Activated T-cell treated with anti-CD3 and anti-CD28 coated beads, Interleukin-2, amount 50 U/mL, for 4 hours (primary cell): ENCODE measurements around the gene UHRF1. TPM values are rescaled to one million over a fixed set of nuclear protein-coding genes. Genes with fewer than 3 reads are reported as not detected.
"Not testable (repeated sequence)": the region's sequence is repeated elsewhere in the genome, so short reads cannot be mapped to it uniquely, and the experiment has no call there.

ENCODE experiments used
- ATAC-seq, 2 donors: fragments of 200-7000 bp; cut with Tn5 transposase; one replicate each; pipeline ENCODE4 v1.10.0; 2021
- DNase-seq: peaks from one replicate; pipeline ENCODE4 v3.0.0-alpha.2; 2020
- H3K27me3 Mint-ChIP-seq: one replicate; pipeline ENCODE4 v1.8.0; 2021; ENCODE audit warnings: low read depth, mixed read lengths
- H3K36me3 Mint-ChIP-seq: one replicate; pipeline ENCODE4 v1.8.0; 2022; ENCODE audit warnings: mixed read lengths; ENCODE audit not compliant: insufficient read depth
- H3K4me1 Mint-ChIP-seq: one replicate; pipeline ENCODE4 v1.8.0; 2021; ENCODE audit warnings: low read depth, mixed read lengths
- H3K4me3 Mint-ChIP-seq: one replicate; pipeline ENCODE4 v1.8.0; 2021; ENCODE audit warnings: mild to moderate bottlenecking, moderate library complexity, mixed read lengths
- H3K9me3 Mint-ChIP-seq: one replicate; pipeline ENCODE4 v1.8.0; 2021; ENCODE audit warnings: mixed read lengths
- total RNA-seq, 3 donors: library from RNA; stranded (reverse); gene quantifications; one replicate each; pipeline ENCODE4 v1.2.1, GENCODE V29; 2021

UHRF1 gene
- total RNA-seq, 3 donors from 2014 or later: 148 to 221 (median 173) TPM

DNA sequence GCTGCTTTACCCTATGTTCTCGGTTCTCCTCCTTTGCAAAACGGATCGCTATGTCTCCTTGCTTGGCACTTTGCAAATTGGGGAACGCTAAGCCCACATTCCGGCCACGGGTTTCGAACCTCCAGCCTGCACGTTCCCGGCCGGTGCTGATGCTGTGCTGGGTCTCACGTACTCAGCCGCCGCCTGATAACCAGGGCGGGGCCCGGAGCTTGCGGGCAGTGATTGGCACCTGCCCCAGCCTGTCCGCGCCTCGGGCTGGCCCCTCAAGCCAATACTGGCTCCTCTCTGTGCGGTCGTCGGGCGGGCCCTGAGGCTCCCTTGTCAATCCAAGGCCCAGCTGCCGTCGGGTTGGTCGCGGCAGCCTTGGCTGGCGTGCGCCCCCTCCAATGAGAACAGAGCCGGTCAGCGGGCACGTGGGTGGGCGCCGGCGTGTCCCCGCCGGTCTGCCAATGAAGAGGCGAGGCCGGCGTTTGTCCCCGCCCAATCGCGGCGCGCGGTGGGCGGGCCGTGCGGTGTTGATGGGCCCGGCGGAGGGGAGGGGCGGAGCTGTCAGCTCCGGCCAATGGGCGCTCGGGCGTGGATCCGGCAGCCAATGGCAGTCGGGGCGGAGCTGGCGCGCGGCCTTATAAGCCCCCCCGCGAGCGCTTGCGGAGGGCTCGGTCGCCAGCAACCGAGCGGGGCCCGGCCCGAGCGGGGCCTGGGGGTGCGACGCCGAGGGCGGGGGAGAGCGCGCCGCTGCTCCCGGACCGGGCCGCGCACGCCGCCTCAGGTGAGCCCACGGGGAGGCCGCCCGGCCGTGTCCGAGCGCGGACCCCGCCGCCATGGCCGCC lies 59.4 kb downstream of the UHRF1 start, which contains the start of gene KDM4B:
TSS of gene KDM4B (plus strand) at position 652 of the 830 bp plus-strand sequence. CDS start 63,778 bp downstream, outside the sequence.
- DNase-seq (peak; percentile 98), ATAC-seq (peak; percentile 94 to 95)
- H3K9me3 Mint-ChIP-seq: no peaks in the 10 kb centered on the region
- H3K4me3 Mint-ChIP-seq: peak within 1 kb of the TSS; percentile 90
- no peaks in the 10 kb centered on the region for H3K36me3 Mint-ChIP-seq
- H3K4me1 Mint-ChIP-seq: peaks cover 29% of the 10 kb centered on the region
- no peaks in the 10 kb centered on the region for H3K27me3 Mint-ChIP-seq

DNA sequence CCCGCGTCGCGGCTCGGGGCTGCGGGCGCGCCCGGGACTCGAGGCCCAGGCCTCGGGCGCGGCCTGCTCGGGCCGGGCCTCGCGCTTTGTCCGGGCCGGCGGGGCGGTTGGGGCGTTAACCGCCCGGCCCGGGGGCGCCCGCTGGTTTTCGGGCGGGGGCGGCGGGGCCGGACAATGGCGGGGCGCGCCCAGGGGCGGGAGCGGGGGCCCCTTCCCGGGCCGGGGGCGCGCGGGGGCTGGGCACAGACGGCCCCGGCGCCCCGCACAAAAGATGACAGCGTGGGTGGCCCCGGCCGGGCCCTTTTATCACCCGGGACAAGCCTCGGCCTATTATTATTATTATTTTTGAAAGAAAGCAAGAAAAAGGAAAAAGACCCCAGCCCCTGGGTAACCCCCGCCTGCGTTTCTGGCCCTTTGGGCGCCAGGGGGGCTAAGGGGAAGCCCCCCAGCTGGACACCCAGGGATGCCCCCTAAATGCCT lies 60.0 kb downstream of the UHRF1 start:
- H3K36me3 Mint-ChIP-seq: no peaks in the 10 kb centered on the region
- H3K4me3 Mint-ChIP-seq: peak overlapping the region; percentile 90
- H3K9me3 Mint-ChIP-seq: no peaks in the 10 kb centered on the region
- H3K4me1 Mint-ChIP-seq: peaks cover 29% of the 10 kb centered on the region
- DNase-seq (no peak), ATAC-seq (peak in 1 of 2 donors; percentile 1)
- H3K27me3 Mint-ChIP-seq: no peaks in the 10 kb centered on the region

DNA sequence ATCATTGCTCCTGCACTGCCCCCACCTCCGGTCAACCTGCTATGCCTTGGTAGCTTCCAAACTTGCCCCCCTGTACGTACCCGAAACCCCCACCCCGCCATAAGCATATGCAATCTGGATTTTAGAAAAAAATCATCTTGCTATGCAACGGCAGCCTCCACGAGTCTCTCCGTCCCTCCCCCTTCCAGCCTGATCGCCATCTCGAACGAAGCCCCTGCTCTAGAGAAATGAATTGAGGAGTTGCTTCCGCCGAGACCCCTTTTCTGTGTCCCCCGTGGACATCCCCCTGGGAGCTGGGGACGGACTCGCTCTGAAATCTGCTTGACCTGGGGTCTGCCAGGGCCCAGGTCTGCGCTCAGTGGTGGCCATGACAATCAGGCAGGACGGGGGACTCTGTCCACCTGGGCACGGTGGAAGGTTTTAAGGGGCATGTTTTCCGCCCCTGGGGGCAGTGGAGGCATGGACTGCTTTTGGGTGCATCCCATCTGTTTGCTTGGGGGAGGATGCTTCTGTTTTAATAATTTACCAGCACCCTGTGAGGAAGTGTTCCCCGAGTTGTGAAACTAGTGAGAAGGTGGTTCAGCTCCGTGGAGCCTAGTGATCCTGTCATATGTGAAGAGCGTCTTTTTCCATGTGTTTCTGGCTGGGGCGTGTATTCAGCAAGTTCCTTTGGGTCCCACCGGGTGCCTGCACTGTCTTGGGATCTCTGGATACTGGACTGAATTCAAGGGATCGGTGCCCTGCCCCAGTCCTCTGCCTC lies 60.7 kb downstream of the UHRF1 start:
- ATAC-seq (no peak), DNase-seq (no peak)
- peaks cover 31% of the 10 kb centered on the region for H3K4me1 Mint-ChIP-seq
- no peaks in the 10 kb centered on the region for H3K9me3 Mint-ChIP-seq
- H3K36me3 Mint-ChIP-seq: no peaks in the 10 kb centered on the region
- H3K4me3 Mint-ChIP-seq: peak overlapping the region; percentile 90
- no peaks in the 10 kb centered on the region for H3K27me3 Mint-ChIP-seq

DNA sequence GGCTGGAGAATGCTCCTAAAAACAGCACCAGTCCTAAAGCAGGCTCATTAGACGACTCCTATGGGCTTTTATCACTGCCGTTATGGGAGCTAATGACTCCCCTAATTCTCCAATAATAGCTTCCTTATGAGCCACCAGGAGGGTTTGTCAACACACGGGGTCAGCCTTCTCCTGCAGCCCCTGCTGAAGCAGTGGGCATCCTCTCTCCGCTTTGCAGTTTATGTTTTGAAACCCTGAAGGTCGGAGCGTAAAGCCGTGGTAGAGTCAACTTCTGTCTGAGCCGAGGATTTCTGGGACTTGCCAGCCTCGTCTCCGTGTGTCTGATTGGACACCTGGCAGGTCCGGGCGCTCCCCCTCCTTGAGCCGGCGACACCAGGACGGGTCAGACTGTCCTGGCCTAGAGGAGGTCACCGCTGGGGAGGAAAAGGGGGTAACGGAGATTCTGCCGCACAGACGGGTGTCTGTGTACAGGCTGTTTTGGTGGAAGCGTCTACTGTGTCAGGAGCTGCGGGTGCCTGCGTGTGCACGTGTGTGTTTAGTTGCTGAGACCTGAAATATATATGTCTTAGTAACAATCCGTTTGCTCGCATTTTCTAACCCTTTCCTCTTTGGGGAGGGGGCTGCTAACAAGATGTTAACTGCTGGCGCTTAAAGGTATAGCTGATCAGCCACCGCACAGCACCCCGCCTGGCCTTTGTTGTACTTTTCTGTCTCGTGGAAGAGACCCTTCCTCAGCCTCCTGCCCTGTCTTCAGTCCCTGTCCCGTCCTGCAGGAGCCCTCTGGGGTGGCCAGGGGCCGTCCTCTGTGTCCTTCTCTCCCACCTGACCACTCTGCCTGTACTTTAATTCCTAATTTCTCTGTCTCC lies 61.5 kb downstream of the UHRF1 start:
- H3K9me3 Mint-ChIP-seq: no peaks in the 10 kb centered on the region
- ATAC-seq (no peak), DNase-seq (no peak)
- no peaks in the 10 kb centered on the region for H3K27me3 Mint-ChIP-seq
- H3K4me3 Mint-ChIP-seq: peak overlapping the region; percentile 90
- H3K4me1 Mint-ChIP-seq: peaks cover 32% of the 10 kb centered on the region
- H3K36me3 Mint-ChIP-seq: no peaks in the 10 kb centered on the region

DNA sequence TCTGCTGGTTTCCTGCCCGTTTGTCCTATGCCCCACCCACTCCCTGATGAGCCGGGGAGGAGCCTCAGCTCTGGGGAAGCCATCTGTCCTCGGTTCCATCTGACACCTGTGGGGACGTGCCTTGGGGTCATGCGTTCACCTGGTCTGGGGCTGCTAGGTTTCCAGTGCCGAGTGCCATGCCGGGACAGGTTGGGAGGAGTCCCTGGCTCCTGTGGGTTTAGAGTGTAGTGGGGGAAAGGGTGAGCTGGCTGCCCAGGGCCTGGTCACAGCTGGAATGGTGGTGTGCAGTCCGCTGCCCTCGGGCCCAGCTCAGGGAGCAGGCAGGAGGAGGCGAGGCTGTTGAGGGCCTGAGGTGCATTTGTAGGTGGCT lies 62.1 kb downstream of the UHRF1 start:
- H3K27me3 Mint-ChIP-seq: no peaks in the 10 kb centered on the region
- no peak for DNase-seq
- ATAC-seq: no peak
- no peaks in the 10 kb centered on the region for H3K9me3 Mint-ChIP-seq
- peaks cover 32% of the 10 kb centered on the region for H3K4me1 Mint-ChIP-seq
- H3K4me3 Mint-ChIP-seq: peak overlapping the region; percentile 90
- H3K36me3 Mint-ChIP-seq: no peaks in the 10 kb centered on the region

DNA sequence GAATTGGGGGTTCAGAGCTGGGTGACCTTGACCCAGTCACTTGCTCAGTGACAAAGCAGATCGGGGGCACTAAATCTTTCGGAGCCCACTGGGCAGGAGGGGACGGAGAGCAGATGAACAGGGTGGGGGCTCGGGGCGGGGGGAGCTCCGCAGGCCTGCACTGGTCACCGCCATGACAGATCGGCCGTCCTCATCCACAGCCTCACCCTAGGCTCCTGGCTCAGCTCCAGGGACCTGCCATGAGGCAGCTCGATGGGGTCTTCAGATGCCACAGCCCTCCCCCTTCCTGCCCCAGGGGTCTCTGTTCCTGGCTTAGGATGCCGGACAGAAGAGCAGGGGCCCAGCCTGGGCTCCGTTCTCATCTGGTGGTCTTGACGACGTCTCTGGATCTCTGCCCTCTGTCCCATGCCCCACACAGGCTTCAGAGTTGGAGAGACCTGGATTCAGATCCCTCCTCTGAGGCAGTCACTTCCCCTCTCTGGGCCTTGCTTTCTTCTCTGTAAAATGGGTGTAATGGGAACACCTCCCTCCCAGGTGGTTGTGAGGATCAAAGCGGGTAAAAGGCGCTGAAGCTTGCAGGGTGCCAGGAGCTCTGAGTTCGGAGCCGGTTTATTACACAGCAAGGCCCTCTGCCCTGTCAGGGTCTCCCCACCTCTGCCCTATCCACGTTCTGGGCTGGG lies 62.7 kb downstream of the UHRF1 start:
- H3K9me3 Mint-ChIP-seq: no peaks in the 10 kb centered on the region
- no peaks in the 10 kb centered on the region for H3K27me3 Mint-ChIP-seq
- peak overlapping the region; percentile 23 for H3K4me3 Mint-ChIP-seq
- ATAC-seq: no peak
- H3K36me3 Mint-ChIP-seq: peaks cover 1% of the 10 kb centered on the region
- no peak for DNase-seq
- H3K4me1 Mint-ChIP-seq: peaks cover 33% of the 10 kb centered on the region

DNA sequence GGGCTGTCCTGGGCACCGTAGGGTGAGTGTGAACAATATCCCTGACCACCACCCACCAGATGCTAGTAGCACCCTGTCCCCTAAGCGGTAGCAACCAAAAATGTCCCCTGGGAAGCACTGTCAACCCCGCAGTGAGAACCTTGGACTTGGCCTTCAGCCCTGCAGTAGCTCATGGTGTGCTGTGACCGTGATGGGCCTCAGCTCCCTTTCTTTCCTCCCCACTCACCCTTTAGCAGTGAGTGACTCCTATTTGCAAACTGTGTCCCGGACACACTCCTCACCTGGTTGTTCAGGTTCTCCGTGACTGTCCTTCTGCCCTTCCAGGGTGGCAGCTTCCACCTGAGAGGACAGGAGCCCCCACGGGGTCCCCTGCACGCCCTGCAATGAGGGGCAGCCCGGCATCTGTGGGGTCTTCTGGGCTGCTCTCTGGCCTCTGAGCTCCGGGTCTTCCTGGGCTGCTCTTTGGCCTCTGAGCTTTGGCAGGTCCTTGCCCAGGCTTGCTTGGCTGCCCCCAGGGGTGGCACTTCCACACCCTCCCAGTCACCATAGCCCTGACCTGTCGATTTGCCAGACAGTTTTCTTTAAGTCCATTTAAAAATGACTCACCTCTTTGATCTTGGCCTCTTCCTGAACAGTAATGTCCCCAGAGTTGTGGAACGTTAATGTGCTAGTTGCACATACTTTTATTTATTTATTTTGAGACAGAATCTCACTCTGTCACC lies 63.4 kb downstream of the UHRF1 start:
- peaks cover 34% of the 10 kb centered on the region for H3K4me1 Mint-ChIP-seq
- H3K4me3 Mint-ChIP-seq: no peak overlapping the region
- no peak for ATAC-seq
- peaks cover 6% of the 10 kb centered on the region for H3K36me3 Mint-ChIP-seq
- DNase-seq: no peak
- no peaks in the 10 kb centered on the region for H3K27me3 Mint-ChIP-seq
- H3K9me3 Mint-ChIP-seq: no peaks in the 10 kb centered on the region

DNA sequence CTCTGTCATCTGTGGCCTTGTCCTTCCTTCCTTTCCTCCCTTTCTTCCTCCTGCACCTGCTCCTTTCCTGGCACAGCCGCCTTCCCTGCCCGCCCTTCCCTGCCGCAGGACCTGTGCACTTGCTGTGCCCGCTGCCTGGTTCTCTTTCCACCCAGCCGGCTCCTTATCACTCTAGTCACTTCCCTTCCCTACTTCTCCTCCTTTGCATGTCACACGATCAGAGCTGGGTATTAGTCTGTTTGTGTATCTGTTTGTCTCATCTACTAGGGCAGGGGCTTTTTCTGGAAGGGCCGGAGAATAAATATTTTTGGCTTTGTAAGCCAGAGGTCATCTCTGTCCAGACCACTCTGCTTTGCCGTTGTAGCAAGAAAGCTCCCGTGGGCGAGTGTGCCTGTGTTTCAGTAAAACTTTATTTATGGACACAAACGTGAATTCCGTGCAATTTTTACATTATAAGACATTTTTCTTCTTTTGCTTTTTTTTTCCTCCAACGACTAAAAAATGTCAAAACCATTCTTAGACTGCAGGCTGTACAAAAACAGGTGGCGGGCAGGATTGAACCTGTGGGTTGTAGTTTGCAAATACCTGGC lies 65.7 kb downstream of the UHRF1 start:
- H3K4me3 Mint-ChIP-seq: no peak overlapping the region
- no peak for DNase-seq
- H3K27me3 Mint-ChIP-seq: no peaks in the 10 kb centered on the region
- peaks cover 30% of the 10 kb centered on the region for H3K4me1 Mint-ChIP-seq
- H3K9me3 Mint-ChIP-seq: no peaks in the 10 kb centered on the region
- no peak for ATAC-seq
- H3K36me3 Mint-ChIP-seq: peaks cover 8% of the 10 kb centered on the region

DNA sequence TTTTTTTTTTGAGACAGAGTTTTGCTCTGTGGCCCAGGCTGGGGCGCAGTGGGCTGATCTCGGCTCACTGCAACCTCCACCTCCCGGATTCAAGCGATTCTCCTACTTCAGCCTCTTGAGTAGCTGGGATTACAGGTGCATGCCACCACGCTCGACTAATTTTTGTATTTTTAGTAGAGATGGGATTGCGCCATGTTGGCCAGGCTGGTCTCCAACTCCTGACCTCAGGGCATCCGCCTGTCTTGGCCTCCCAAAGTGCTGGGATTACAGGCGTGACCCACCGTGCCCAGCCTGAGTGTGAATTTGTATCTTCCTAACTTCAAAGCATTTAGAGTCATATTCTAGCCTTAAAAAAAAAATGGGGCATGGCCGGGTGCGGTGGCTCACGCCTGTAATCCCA lies 66.3 kb downstream of the UHRF1 start:
- H3K27me3 Mint-ChIP-seq, H3K9me3 Mint-ChIP-seq, DNase-seq, H3K4me3 Mint-ChIP-seq, ATAC-seq, H3K36me3 Mint-ChIP-seq: not testable (repeated sequence)
- peaks cover 25% of the 10 kb centered on the region for H3K4me1 Mint-ChIP-seq

DNA sequence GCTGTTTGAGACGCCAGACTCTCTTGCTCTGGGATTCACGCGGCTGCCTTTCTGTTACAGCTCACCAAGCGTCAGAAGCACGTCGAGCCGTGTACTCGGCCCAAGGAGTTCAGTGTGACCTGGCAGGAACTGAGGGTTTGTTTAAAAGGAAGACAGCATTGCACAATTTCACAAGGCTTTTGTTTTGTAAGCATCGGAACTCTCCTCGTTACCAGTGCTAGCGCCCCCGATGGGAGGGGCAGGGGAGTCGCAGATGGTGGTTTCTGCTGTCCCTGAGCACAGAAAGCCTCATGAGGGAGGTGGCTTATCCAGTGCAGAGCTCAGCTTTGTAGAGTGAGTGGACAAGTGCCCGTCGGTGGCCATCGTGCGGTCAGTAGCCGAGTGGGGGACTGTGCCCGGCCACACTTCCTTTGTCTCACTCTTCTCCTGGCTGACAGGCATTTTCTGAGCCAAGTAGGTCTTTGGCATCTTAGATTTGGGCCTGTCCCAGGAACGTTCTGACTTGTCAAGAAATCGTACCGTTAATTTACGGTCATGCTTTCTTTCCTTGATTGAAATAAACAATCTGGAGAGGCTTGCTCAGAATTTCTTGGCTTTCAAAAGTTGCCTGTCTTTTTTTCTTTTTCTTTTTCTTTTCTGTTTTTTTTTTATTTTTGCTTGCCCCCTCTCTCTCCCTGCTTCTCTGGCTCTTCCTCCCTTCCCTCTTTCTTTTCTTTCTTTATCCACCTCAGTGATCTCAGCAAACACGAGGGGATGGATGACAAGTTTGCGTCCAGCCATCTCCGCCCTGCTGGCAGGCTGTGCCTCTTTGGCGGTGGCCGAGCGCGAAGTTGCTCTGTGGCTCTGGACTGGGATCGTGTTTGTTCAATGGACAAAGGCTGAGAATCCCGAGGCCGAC lies 67.3 kb downstream of the UHRF1 start:
- DNase-seq (no peak), ATAC-seq (no peak)
- peaks cover 15% of the 10 kb centered on the region for H3K4me1 Mint-ChIP-seq
- peaks cover 8% of the 10 kb centered on the region for H3K36me3 Mint-ChIP-seq
- H3K27me3 Mint-ChIP-seq: no peaks in the 10 kb centered on the region
- no peak overlapping the region for H3K4me3 Mint-ChIP-seq
- no peaks in the 10 kb centered on the region for H3K9me3 Mint-ChIP-seq

DNA sequence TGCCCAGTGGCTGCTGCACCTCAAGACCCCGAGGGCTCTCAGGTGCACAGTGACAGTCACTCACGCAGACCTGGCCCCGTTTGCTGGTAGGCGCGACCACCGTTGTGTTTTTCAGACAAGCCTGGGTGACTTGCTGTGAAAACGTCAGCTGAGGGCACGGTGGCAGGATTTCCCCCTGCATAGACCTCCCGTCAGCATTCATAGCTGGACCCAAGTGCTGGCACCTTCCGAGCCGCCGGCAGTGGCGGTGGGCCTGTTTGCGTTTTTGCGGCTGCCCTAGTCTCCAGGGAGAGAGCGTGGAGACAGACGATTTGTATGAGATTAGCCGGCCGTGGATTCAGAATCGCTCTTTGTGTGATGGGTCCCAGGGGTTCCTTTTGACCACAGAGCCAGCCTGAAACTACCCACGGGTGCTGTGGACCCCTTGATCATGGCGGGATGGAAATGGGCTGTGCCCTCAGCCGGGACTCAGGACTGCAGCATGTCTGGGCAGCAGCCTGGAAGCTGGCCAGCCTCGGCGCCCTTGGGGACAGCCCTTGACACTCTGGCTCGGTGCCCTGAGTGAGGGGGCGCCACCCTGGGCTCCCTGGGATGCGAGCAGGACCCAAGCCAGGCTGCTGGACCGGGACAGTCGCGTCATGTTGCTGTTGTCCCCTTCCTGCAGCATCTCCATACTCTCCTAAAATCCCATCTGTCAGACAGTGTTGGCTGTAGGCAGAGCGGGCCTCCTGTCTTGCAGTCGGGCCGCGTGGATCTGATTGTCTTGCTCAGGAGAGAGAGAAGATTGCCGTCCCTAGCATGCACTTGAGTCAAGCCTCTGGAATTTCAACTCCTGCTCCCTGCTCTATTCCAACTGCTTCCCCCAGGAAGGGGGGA lies 68.2 kb downstream of the UHRF1 start:
- H3K9me3 Mint-ChIP-seq: no peaks in the 10 kb centered on the region
- H3K36me3 Mint-ChIP-seq: peaks cover 8% of the 10 kb centered on the region
- no peak for ATAC-seq
- H3K4me1 Mint-ChIP-seq: peaks cover 13% of the 10 kb centered on the region
- no peak overlapping the region for H3K4me3 Mint-ChIP-seq
- no peak for DNase-seq
- no peaks in the 10 kb centered on the region for H3K27me3 Mint-ChIP-seq
